Endometrial microvascular endothelial cells (primary cell): Measurements from ENCODE around the gene MORC1. TPM values are rescaled to one million over a fixed set of nuclear protein-coding genes. Genes with fewer than 3 reads are reported as not detected.

Source experiments
- in situ Hi-C: cut with HindIII; loops from 2 replicates; pipeline ENCODE4 v1.10.0; 2017; ENCODE audit warnings: low sequenced_read_pairs, low pct_unique_long_range_greater_than_20kb; ENCODE audit errors: inconsistent ontology term
- total RNA-seq: library from RNA; depleted of rRNA; stranded (reverse); fragments of >200 nt; gene quantifications from one replicate; pipeline ENCODE4 v1.2.3, GENCODE V29; 2015; ENCODE audit errors: inconsistent ontology term

Gene MORC1
- total RNA-seq, 1 donor from 2014 or later, result not detected

DNA sequence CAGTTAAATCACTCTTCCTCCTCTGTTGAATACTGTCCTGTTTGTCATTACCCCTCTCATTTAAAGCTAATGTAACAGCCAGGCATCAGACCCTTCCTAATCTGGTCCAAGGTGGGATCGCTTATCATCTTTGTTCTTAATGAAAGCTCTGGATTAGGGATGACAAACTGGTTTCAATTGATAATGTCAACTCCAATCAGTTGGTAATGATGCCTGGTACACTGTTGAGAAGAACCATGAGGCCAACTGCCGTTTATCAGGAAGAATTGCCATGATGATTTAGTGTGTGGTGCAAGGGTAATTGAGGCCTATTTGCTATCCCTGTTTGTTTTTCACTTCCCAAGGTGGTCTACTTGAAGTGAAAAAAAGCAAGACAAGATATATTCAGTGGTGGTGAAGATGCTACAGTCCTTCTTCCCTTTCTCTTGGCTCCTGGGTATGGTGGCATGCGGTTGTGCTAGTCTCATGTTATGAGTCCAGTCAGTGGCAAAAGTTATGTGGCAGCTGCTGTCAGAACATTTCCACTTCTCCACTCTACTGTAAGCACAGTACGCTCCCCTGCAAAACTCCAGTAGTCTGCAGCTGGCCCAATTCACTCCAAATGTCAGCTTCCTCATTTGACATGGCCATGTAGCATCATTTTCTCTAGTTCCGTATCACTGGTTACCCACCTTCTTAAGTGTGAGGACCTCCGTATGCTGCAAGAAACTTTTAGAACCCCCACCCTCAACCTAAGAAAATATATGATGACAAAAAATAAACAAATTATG, 72.5 kb downstream of the MORC1 start:
- in situ Hi-C loops, result no loop called here

- in situ Hi-C loops, result no loop called here
Measured at GRCh38 chr3:109035082-109035481, 82.9 kb downstream of the MORC1 start.

GRCh38 chr3:109033000-109033660, 84.8 kb downstream of the MORC1 start:
- in situ Hi-C loops, result no loop called here

GRCh38 chr3:109028753-109029152, 89.2 kb downstream of the MORC1 start:
- in situ Hi-C loops, result no loop called here

GRCh38 chr3:109026821-109027220, 91.1 kb downstream of the MORC1 start:
- in situ Hi-C loops, result no loop called here

- in situ Hi-C loops, result no loop called here
Measured at GRCh38 chr3:109025896-109026295, 92.0 kb downstream of the MORC1 start.

GRCh38 chr3:109023656-109024254, 94.2 kb downstream of the MORC1 start:
- in situ Hi-C loops, result no loop called here

- in situ Hi-C loops, result no loop called here
Measured at GRCh38 chr3:109023167-109023566, 94.8 kb downstream of the MORC1 start.

DNA sequence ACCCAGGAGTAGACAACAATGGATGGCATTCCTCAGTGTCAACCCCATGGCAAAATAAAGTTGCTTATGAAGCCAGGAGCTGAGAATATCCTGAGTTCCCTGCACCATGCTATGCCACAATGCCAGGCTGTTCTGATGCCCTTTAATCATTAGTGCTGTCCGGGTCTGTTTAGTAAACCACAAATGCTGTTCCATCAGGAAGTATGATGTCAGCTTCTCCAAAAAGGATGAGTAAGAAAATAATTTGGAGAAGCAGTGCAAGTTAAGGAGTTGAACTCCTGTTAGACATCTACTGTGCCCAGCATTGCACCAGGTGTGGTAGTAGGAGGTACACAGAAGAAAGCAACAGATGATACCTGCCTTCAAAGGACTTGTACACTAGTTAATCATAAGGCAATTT, 96.4 kb downstream of the MORC1 start:
- in situ Hi-C loops, result no loop called here

- in situ Hi-C loops, result no loop called here
Measured at GRCh38 chr3:109018828-109019227, 99.1 kb downstream of the MORC1 start.

DNA sequence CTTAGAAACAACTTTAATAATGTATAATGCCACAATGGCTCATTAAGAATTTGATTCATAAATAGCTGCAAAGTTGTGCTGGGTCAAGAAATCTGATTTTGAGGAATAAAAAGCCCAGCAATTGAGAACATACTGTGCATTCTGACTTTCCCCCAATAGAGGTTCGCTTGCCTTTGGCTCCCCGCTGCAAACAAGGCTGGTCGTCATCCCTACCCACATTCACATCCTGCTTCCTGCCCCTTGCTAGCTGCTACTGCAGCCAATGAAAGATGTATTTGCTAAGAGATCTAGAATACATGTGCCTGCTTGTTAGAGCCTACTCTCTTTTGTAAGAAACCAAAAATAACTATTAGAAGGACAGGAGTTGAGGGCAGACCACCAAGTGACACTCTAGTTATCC, 112.5 kb downstream of the MORC1 start:
- in situ Hi-C loops, result no loop called here

- in situ Hi-C loops, result no loop called here
Measured at GRCh38 chr3:108998436-108998835, 119.5 kb downstream of the MORC1 start.

GRCh38 chr3:108985844-108986243, 132.1 kb downstream of the MORC1 start:
- in situ Hi-C loops, result no loop called here

- in situ Hi-C loops, result no loop called here
Measured at GRCh38 chr3:108983051-108983450, 134.9 kb downstream of the MORC1 start.

DNA sequence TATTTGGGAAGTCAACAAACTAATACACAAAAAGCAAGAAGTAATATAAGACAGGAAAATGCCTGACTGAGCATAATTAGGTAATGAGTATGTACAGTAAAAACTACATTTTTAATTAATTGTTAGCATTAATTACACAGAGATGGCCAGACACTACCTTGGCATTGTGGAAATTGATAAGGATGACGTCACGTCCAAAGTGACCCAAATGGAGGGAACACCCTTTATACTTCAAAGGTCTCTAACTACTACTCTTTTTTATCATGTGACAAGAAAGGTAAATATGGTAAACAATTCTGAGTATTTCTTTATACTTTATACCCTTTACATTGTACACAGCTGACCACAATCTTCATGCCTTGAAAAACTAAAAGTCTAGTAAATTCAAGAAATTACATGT, 141.9 kb downstream of the MORC1 start:
- in situ Hi-C loops, result no loop called here

GRCh38 chr3:108973019-108973418, 144.9 kb downstream of the MORC1 start:
- in situ Hi-C loops, result no loop called here

DNA sequence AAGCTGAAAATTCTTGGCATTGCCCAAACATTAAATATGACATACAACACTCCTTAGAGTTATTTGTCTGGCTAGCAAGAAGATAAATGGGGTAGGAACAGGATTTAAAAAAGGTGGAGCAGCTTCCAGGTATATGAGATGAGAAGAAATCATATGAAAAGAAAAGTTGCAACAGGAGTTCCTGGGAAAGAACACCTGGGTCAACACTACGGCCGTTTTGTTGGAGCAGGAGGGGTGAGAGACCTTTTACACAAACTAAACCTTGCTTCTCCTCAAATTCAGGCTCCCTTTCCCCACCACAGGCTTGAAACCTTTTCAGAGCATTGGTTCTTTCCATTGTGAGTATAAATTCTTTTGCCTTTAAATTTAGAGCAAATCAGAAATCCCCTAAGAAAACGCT, 145.5 kb downstream of the MORC1 start:
- in situ Hi-C loops, result no loop called here

- in situ Hi-C loops, result no loop called here
Measured at GRCh38 chr3:108970561-108970960, 147.4 kb downstream of the MORC1 start.

DNA sequence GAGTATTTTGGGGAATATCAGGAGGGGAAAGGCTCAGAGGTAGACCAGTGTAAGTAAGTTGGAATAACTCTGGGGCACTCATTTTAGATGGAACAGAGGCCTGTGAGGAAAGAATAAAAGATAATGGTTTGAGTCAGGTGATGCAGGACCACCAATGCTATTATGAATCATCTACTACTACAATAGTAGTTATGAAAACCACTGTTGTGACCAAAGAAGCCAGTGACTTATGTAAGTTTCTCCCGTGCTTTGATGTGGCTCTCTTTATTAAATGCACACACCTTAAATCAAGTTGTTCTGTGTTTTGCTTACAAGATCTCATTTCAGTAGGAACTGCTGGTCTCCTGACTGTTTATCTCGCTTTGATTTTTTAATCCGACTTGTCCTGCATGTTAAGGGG, 151.2 kb downstream of the MORC1 start:
- in situ Hi-C loops, result no loop called here

GRCh38 chr3:108959017-108959416, 158.9 kb downstream of the MORC1 start:
- in situ Hi-C loops, result no loop called here
